GM18870 (cell line): ENCODE data around the gene FGF2.
A peak's percentile ranks its signal among the peaks of the same experiment; 100 is the strongest.
"Not testable (repeated sequence)": the region's sequence is repeated elsewhere in the genome, so short reads cannot be mapped to it uniquely, and the experiment has no call there.

Experiments used
- ATAC-seq: cut with Tn5 transposase; IDR thresholded peaks from one replicate; pipeline ENCODE4 v1.9.1; 2021; ENCODE audit warnings: moderate library complexity; ENCODE audit not compliant: unreplicated experiment

The FGF2 gene

GRCh38 chr4:122826553-122827257 lies at the start of gene FGF2:
TSS of gene FGF2 (plus strand) at chr4:122826831. CDS start at chr4:122827175, 344 bp downstream.
- ATAC-seq: no peak

- ATAC-seq: no peak
Measured at GRCh38 chr4:122776916-122777315, 49.7 kb upstream of the FGF2 start.

- no peak for ATAC-seq
Measured at GRCh38 chr4:122777846-122778673, 48.6 kb upstream of the FGF2 start.

- no peak for ATAC-seq
Measured at GRCh38 chr4:122781486-122781885, 45.1 kb upstream of the FGF2 start.

GRCh38 chr4:122783301-122784215 lies 43.1 kb upstream of the FGF2 start:
- no peak for ATAC-seq

- ATAC-seq: no peak
Measured at GRCh38 chr4:122784261-122784660, 42.4 kb upstream of the FGF2 start.

GRCh38 chr4:122785099-122785498 lies 41.5 kb upstream of the FGF2 start:
- ATAC-seq: no peak

GRCh38 chr4:122786296-122786695 lies 40.3 kb upstream of the FGF2 start:
- not testable (repeated sequence) for ATAC-seq

GRCh38 chr4:122786920-122787319 lies 39.7 kb upstream of the FGF2 start:
- ATAC-seq: not testable (repeated sequence)

- no peak for ATAC-seq
Measured at GRCh38 chr4:122787940-122788339, 38.7 kb upstream of the FGF2 start.

GRCh38 chr4:122788935-122789334 lies 37.7 kb upstream of the FGF2 start:
- ATAC-seq: no peak

GRCh38 chr4:122793811-122794210 lies 32.8 kb upstream of the FGF2 start:
- no peak for ATAC-seq

- no peak for ATAC-seq
Measured at GRCh38 chr4:122796801-122797404, 29.7 kb upstream of the FGF2 start.

GRCh38 chr4:122797405-122798094 lies 29.1 kb upstream of the FGF2 start:
- ATAC-seq: no peak

- ATAC-seq: peak; percentile 83
Measured at GRCh38 chr4:122798101-122798500, 28.5 kb upstream of the FGF2 start.

GRCh38 chr4:122798917-122799316 lies 27.7 kb upstream of the FGF2 start:
- ATAC-seq: no peak

- ATAC-seq: no peak
Measured at GRCh38 chr4:122803788-122804208, 22.8 kb upstream of the FGF2 start.

GRCh38 chr4:122806981-122807679 lies 19.5 kb upstream of the FGF2 start:
- no peak for ATAC-seq

GRCh38 chr4:122810669-122811068 lies 16.0 kb upstream of the FGF2 start:
- no peak for ATAC-seq
